Testis (tissue), 3 donors: ENCODE data around the gene HBB. TPM values are rescaled to one million over a fixed set of nuclear protein-coding genes. Genes with fewer than 3 reads are reported as not detected.
"Not testable (repeated sequence)": the region's sequence is repeated elsewhere in the genome, so short reads cannot be mapped to it uniquely, and the experiment has no call there.

Experiments
- DNase-seq: peaks from one replicate; pipeline ENCODE4 v3.0.0-alpha.2; 2019
- H3K27ac ChIP-seq, 2 donors: fragments of 200-600 bp; sonication (generic); one replicate each; pipeline ENCODE4 v1.5.1; 2019
- H3K27me3 ChIP-seq: fragments of 200-600 bp; sonication (generic); one replicate; pipeline ENCODE4 v1.5.1; 2019
- H3K36me3 ChIP-seq: fragments of 200-600 bp; sonication (generic); one replicate; pipeline ENCODE4 v1.5.1; 2017; ENCODE audit warnings: low read depth; ENCODE audit errors: missing control alignments
- H3K4me1 ChIP-seq: fragments of 200-600 bp; sonication (generic); one replicate; pipeline ENCODE4 v1.5.1; 2019
- H3K4me3 ChIP-seq, 2 donors: fragments of 200-600 bp; sonication (generic); one replicate each; pipeline ENCODE4 v1.5.1; 2017 to 2019
- H3K9me3 ChIP-seq: fragments of 200-600 bp; sonication (generic); one replicate; pipeline ENCODE4 v1.5.1; 2017
- CTCF ChIP-seq, 3 experiments: fragments of 450-650 bp in 2 of 3; fragments of 200-600 bp in 1 of 3; sonication (generic) in 1 of 3; IDR thresholded peaks; one replicate each; pipeline ENCODE4 v1.5.1; 2016 to 2019; ENCODE audit warnings: antibody characterized with exemption in 3 of 3, mild to moderate bottlenecking in 2 of 3, moderate library complexity in 1 of 3
- POLR2A ChIP-seq: fragments of 450-650 bp; IDR thresholded peaks from one replicate; pipeline ENCODE4 v1.6.1; 2017; ENCODE audit warnings: antibody characterized with exemption, mild to moderate bottlenecking, moderate library complexity
- WGBS, 2 donors: methylation state at CpG; one replicate each; pipeline ENCODE4 v1.1.5; 2018; 5-methylcytosine and 5-hydroxymethylcytosine counted together
- intact Hi-C: fragments of 100-400 bp; cut with DNase I; formaldehyde crosslinking; loops from one replicate; pipeline ENCODE4 v1.15.1; 2023; ENCODE audit warnings: low total_unique reads
- polyA plus RNA-seq: library from polyadenylated mRNA; stranded (reverse); fragments of 350-450 nt; fragmentation: Illumina TruSeq; extraction: RNeasy Lipid Tissue Mini Kit (QIAGEN cat#74804); gene quantifications from one replicate; pipeline ENCODE4 v1.2.3, GENCODE V29; 2014; ENCODE audit warnings: low read depth, low replicate concordance; ENCODE audit not compliant: insufficient read depth
- total RNA-seq, 2 donors: library from RNA; depleted of rRNA; stranded (reverse); fragments of >200 nt; gene quantifications; one replicate each; pipeline ENCODE4 v1.2.3, GENCODE V29; 2016

The HBB gene
- total and polyA plus RNA-seq, 3 donors from 2014 or later = 11.8 to 55.6 TPM; not detected in 1

- H3K9me3 ChIP-seq, H3K27ac ChIP-seq, intact Hi-C loops, H3K4me3 ChIP-seq, H3K36me3 ChIP-seq, H3K4me1 ChIP-seq, DNase-seq, H3K27me3 ChIP-seq: not testable (repeated sequence)
- 78 to 80% methylated on average over 5 of the region's 5 CpGs for WGBS, 2 donors
These were observed 26.6 kb upstream of the HBB start for GRCh38 chr11:5253440-5253839.

- TF ChIP-seq POLR2A (no peak), CTCF (IDR thresholded peaks at IDR 0.05) (no peak)
- intact Hi-C loops = no loop called here
These were observed 26.0 kb upstream of the HBB start for GRCh38 chr11:5252919-5253265.

GRCh38 chr11:5252192-5252918 lies 25.5 kb upstream of the HBB start:
- H3K36me3 ChIP-seq = no peaks in the 10 kb centered on the region
- intact Hi-C loops = no loop called here
- H3K27ac ChIP-seq = no peak overlapping the region
- H3K9me3 ChIP-seq = no peaks in the 10 kb centered on the region
- no peaks in the 10 kb centered on the region for H3K4me1 ChIP-seq
- no peak overlapping the region for H3K4me3 ChIP-seq
- DNase-seq = no peak
- H3K27me3 ChIP-seq = no peaks in the 10 kb centered on the region
- TF ChIP-seq CTCF (IDR thresholded peaks at IDR 0.05) = no peak
- no peak for TF ChIP-seq POLR2A
- 68 to 70% methylated on average over 9 of the region's 9 CpGs for WGBS, 2 donors

More at GRCh38 chr11:5252919-5253265, 26.0 kb upstream of the HBB start:
- DNase-seq = no peak
- WGBS, 2 donors = 72 to 73% methylated on average over 1 of the region's 1 CpG
- H3K36me3 ChIP-seq = no peaks in the 10 kb centered on the region
- H3K9me3 ChIP-seq = no peaks in the 10 kb centered on the region
- H3K4me3 ChIP-seq = no peak overlapping the region
- no peaks in the 10 kb centered on the region for H3K27me3 ChIP-seq
- no peaks in the 10 kb centered on the region for H3K4me1 ChIP-seq
- H3K27ac ChIP-seq = no peak overlapping the region

GRCh38 chr11:5251746-5252145 lies 24.9 kb upstream of the HBB start:
- no peak overlapping the region for H3K27ac ChIP-seq
- H3K4me3 ChIP-seq = no peak overlapping the region
- H3K4me1 ChIP-seq = no peaks in the 10 kb centered on the region
- no peaks in the 10 kb centered on the region for H3K9me3 ChIP-seq
- 78 to 85% methylated on average over 2 of the region's 2 CpGs for WGBS, 2 donors
- intact Hi-C loops = no loop called here
- no peak for TF ChIP-seq POLR2A
- TF ChIP-seq CTCF (IDR thresholded peaks at IDR 0.05) = no peak
- H3K36me3 ChIP-seq = no peaks in the 10 kb centered on the region
- DNase-seq = no peak
- H3K27me3 ChIP-seq = no peaks in the 10 kb centered on the region

GRCh38 chr11:5250543-5251204 lies 23.8 kb upstream of the HBB start:
- Histone ChIP-seq H3K4me1 (no peaks in the 10 kb centered on the region), H3K9me3 (no peaks in the 10 kb centered on the region), H3K27ac (no peak overlapping the region), H3K36me3 (no peaks in the 10 kb centered on the region), H3K27me3 (no peaks in the 10 kb centered on the region), H3K4me3 (no peak overlapping the region)
- intact Hi-C loops = no loop called here
- DNase-seq = no peak
- 88 to 94% methylated on average over 4 of the region's 4 CpGs for WGBS, 2 donors
- TF ChIP-seq CTCF (IDR thresholded peaks at IDR 0.05) (no peak), POLR2A (no peak)

- 77 to 80% methylated on average over 4 of the region's 9 CpGs for WGBS, 2 donors
- H3K4me1 ChIP-seq, H3K27ac ChIP-seq, H3K27me3 ChIP-seq, H3K4me3 ChIP-seq, H3K36me3 ChIP-seq, DNase-seq, intact Hi-C loops, H3K9me3 ChIP-seq: not testable (repeated sequence)
These were observed 23.0 kb upstream of the HBB start, which contains the start of gene HBG1 for GRCh38 chr11:5249807-5250396. HBG1 (minus strand) TSS chr11:5249857; CDS start chr11:5249804, 53 bp downstream.

GRCh38 chr11:5248498-5248897 lies 21.6 kb upstream of the HBB start:
- 64 to 69% methylated on average over 7 of the region's 7 CpGs for WGBS, 2 donors
- H3K4me3 ChIP-seq = not testable (repeated sequence)

More at GRCh38 chr11:5248498-5248897, 21.6 kb upstream of the HBB start:
- intact Hi-C loops, H3K9me3 ChIP-seq, H3K36me3 ChIP-seq, H3K4me1 ChIP-seq, H3K27ac ChIP-seq, DNase-seq, H3K27me3 ChIP-seq: not testable (repeated sequence)
